ENCODE measurements around the gene SNX8.

GRCh38 chr7:2230882-2231281 is 83.4 kb downstream of the SNX8 start:
- TF ChIP-seq, protein P1, sequence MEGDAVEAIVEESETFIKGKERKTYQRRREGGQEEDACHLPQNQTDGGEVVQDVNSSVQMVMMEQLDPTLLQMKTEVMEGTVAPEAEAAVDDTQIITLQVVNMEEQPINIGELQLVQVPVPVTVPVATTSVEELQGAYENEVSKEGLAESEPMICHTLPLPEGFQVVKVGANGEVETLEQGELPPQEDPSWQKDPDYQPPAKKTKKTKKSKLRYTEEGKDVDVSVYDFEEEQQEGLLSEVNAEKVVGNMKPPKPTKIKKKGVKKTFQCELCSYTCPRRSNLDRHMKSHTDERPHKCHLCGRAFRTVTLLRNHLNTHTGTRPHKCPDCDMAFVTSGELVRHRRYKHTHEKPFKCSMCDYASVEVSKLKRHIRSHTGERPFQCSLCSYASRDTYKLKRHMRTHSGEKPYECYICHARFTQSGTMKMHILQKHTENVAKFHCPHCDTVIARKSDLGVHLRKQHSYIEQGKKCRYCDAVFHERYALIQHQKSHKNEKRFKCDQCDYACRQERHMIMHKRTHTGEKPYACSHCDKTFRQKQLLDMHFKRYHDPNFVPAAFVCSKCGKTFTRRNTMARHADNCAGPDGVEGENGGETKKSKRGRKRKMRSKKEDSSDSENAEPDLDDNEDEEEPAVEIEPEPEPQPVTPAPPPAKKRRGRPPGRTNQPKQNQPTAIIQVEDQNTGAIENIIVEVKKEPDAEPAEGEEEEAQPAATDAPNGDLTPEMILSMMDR (IDR thresholded peaks at IDR 0.05; ENCODE audit: borderline replicate concordance, extremely low read depth, low read length, poor library complexity, severe bottlenecking) = no peak
- TF ChIP-seq EZH2 (IDR thresholded peaks at IDR 0.05; ENCODE audit: borderline replicate concordance, low read depth, low read length, severe bottlenecking) = no peak
